ENCODE data around the gene ATL2.
"Not testable (repeated sequence)": the region's sequence is repeated elsewhere in the genome, so short reads cannot be mapped to it uniquely, and the experiment has no call there.

The ATL2 gene

GRCh38 chr2:38278117-38278438, 99.0 kb downstream of the ATL2 start:
- intact Hi-C loops (cut with DNase I), result loop anchor here (10.0 kb wide), 1 partner anchor 383 kb away; no protein-coding TSS in a partner anchor
- DNase-seq, result not testable (repeated sequence)

- DNase-seq, result no peak
- intact Hi-C loops (cut with DNase I), result loop anchor here (10.0 kb wide), 1 partner anchor 383 kb away; no protein-coding TSS in a partner anchor
Observed at GRCh38 chr2:38277245-38278116, 99.6 kb downstream of the ATL2 start.

GRCh38 chr2:38274286-38275276, 102.5 kb downstream of the ATL2 start:
- DNase-seq, result peak in 1 of 10 donors; percentile 8
- intact Hi-C loops (cut with DNase I), result loop anchor here (1.0 to 10.0 kb wide), 4 partner anchors 198 to 878 kb away; partner anchors contain the start of gene CYP1B1

GRCh38 chr2:38271697-38272096, 105.4 kb downstream of the ATL2 start:
- DNase-seq, result no peak
- intact Hi-C loops (cut with DNase I), result loop anchor here (10.0 kb wide), 1 partner anchor 377 kb away; no protein-coding TSS in a partner anchor

GRCh38 chr2:38269421-38269820, 107.7 kb downstream of the ATL2 start:
- intact Hi-C loops (cut with DNase I), result no loop called here
- no peak for DNase-seq

GRCh38 chr2:38268691-38269327, 108.3 kb downstream of the ATL2 start:
- intact Hi-C loops (cut with DNase I), result no loop called here
- no peak for DNase-seq

- intact Hi-C loops (cut with DNase I), result no loop called here
- DNase-seq, result no peak
Observed at GRCh38 chr2:38268001-38268400, 109.1 kb downstream of the ATL2 start.

GRCh38 chr2:38267270-38267925, 109.7 kb downstream of the ATL2 start:
- DNase-seq, result no peak

GRCh38 chr2:38266382-38267061, 110.6 kb downstream of the ATL2 start:
- intact Hi-C loops (cut with DNase I), result no loop called here
- DNase-seq, result no peak

More at GRCh38 chr2:38267270-38267925, 109.7 kb downstream of the ATL2 start:
- intact Hi-C loops (cut with DNase I), result no loop called here

- intact Hi-C loops (cut with DNase I), result no loop called here
- DNase-seq, result no peak
Observed at GRCh38 chr2:38265461-38265860, 111.6 kb downstream of the ATL2 start.

- DNase-seq, result no peak
- intact Hi-C loops (cut with DNase I), result no loop called here
Observed at GRCh38 chr2:38264396-38265221, 112.5 kb downstream of the ATL2 start.

GRCh38 chr2:38263293-38263692, 113.8 kb downstream of the ATL2 start:
- intact Hi-C loops (cut with DNase I), result no loop called here
- no peak for DNase-seq

- intact Hi-C loops (cut with DNase I), result no loop called here
- DNase-seq, result no peak
Observed at GRCh38 chr2:38262069-38262871, 114.8 kb downstream of the ATL2 start.

- no peak for DNase-seq
- intact Hi-C loops (cut with DNase I), result no loop called here
Observed at GRCh38 chr2:38261569-38262068, 115.5 kb downstream of the ATL2 start.

GRCh38 chr2:38260972-38261371, 116.1 kb downstream of the ATL2 start:
- intact Hi-C loops (cut with DNase I), result no loop called here
- no peak for DNase-seq

- DNase-seq, result no peak
- intact Hi-C loops (cut with DNase I), result no loop called here
Observed at GRCh38 chr2:38260469-38260868, 116.6 kb downstream of the ATL2 start.

- no peak for DNase-seq
- intact Hi-C loops (cut with DNase I), result no loop called here
Observed at GRCh38 chr2:38259311-38259710, 117.8 kb downstream of the ATL2 start.

GRCh38 chr2:38257680-38258079, 119.4 kb downstream of the ATL2 start:
- not testable (repeated sequence) for DNase-seq

More at GRCh38 chr2:38257680-38258079, 119.4 kb downstream of the ATL2 start:
- intact Hi-C loops (cut with DNase I), result not testable (repeated sequence)

Measured in posterior cingulate gyrus (tissue), 11 donors.